Thoracic aorta (tissue), 2 donors: Measurements from ENCODE around the gene BCAS3. TPM values are rescaled to one million over a fixed set of nuclear protein-coding genes. Genes with fewer than 3 reads are reported as not detected.

ENCODE experiments used
- ATAC-seq: fragments of 150-250 bp; one replicate; pipeline ENCODE4 v1.8.0; 2017; ENCODE audit warnings: low read depth; ENCODE audit not compliant: insufficient number of reproducible peaks, low FRiP score
- DNase-seq: peaks from one replicate; pipeline ENCODE4 v3.0.0-alpha.2; 2020; ENCODE audit warnings: low spot score
- H3K27ac ChIP-seq, 2 donors: fragments of 200-600 bp; sonication (generic); 1 replicate in 1 of 2; 2 replicates in 1 of 2; pipeline ENCODE4 v1.5.1; 2016; ENCODE audit warnings: mild to moderate bottlenecking in 2 of 2, moderate library complexity in 2 of 2
- H3K27me3 ChIP-seq: fragments of 200-600 bp; sonication (generic); replicated peaks from 2 replicates; pipeline ENCODE4 v1.6.0; 2016; ENCODE audit warnings: mild to moderate bottlenecking; ENCODE audit not compliant: insufficient read depth
- H3K36me3 ChIP-seq: fragments of 200-600 bp; sonication (generic); one replicate; pipeline ENCODE4 v1.5.1; 2016
- H3K4me1 ChIP-seq, 2 donors: fragments of 200-600 bp; sonication (generic); 1 replicate in 1 of 2; 2 replicates in 1 of 2; pipeline versions ENCODE4 v1.5.1 to v1.6.0; 2016; ENCODE audit warnings: low read depth in 2 of 2, mild to moderate bottlenecking in 1 of 2; ENCODE audit not compliant: control insufficient read depth in 1 of 2
- H3K4me3 ChIP-seq: fragments of 200-600 bp; sonication (generic); 2 replicates; pipeline ENCODE4 v1.5.1; 2016; ENCODE audit warnings: mild to moderate bottlenecking
- H3K9me3 ChIP-seq: fragments of 200-600 bp; sonication (generic); 2 replicates; pipeline ENCODE4 v1.5.1; 2016
- CTCF ChIP-seq: fragments of 200-600 bp; sonication (generic); IDR thresholded peaks from one replicate; pipeline ENCODE4 v1.5.1; 2019; ENCODE audit warnings: antibody characterized with exemption
- total RNA-seq, 2 donors: library from RNA; depleted of rRNA; stranded (reverse); fragments of >200 nt; gene quantifications; one replicate each; pipeline versions ENCODE4 v1.1.0 to v1.2.3, GENCODE V29; 2016

BCAS3 gene
- total RNA-seq, 2 donors from 2014 or later, result 35.1 to 69.3 TPM

DNA sequence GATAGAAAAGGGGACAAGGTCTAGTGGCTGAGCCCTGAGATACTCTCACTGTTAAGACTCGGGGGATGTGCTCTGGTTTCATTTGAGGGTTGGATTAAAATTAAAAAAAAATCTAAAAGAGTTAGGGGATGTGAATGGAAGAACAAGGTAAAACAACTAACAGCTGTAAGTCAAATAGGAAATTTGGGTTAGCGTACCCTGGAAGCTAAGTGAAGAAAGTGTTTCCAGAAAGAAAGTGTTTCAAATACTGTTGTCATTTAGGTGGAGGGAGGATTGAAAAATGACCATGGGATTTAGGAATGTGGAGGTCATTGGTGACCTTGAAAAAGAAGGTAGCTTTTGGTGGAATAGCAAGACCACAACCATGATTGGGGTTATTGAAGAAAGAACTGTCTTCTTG, 40.0 kb upstream of the BCAS3 start:
- no peak for TF ChIP-seq CTCF
- Histone ChIP-seq H3K4me3 (no peak overlapping the region), H3K36me3 (peaks cover 21% of the 10 kb centered on the region), H3K27me3 (no peaks in the 10 kb centered on the region), H3K4me1 (no peaks in the 10 kb centered on the region), H3K27ac (no peak overlapping the region), H3K9me3 (no peaks in the 10 kb centered on the region)
- ATAC-seq (no peak), DNase-seq (no peak)

DNA sequence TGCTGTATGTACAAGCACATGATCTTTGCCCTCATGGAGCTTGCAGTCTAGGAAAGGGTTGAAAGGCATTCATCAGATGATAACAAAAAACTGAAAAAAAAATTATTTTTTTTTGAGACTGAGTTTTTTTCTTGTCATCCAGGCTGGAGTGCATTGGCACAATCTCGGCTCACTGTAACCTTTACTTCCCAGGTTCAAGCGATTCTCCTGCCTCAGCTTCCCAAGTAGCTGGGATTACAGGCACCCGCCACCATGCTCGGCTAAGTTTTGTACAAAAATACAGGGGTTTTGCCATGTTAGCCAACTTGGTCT, 38.7 kb upstream of the BCAS3 start:
- H3K9me3 ChIP-seq, result no peaks in the 10 kb centered on the region
- no peaks in the 10 kb centered on the region for H3K4me1 ChIP-seq
- no peak for DNase-seq
- H3K4me3 ChIP-seq, result no peak overlapping the region
- no peak for ATAC-seq
- peaks cover 20% of the 10 kb centered on the region for H3K36me3 ChIP-seq
- no peaks in the 10 kb centered on the region for H3K27me3 ChIP-seq
- no peak overlapping the region for H3K27ac ChIP-seq
- no peak for TF ChIP-seq CTCF

- Histone ChIP-seq H3K27ac (no peak overlapping the region), H3K27me3 (no peaks in the 10 kb centered on the region), H3K36me3 (peaks cover 9% of the 10 kb centered on the region), H3K4me3 (no peak overlapping the region), H3K4me1 (no peaks in the 10 kb centered on the region), H3K9me3 (no peaks in the 10 kb centered on the region)
- peak; percentile 13 for TF ChIP-seq CTCF
- no peak for ATAC-seq
- DNase-seq, result no peak
Measured at GRCh38 chr17:60640503-60640902, 37.1 kb upstream of the BCAS3 start.

DNA sequence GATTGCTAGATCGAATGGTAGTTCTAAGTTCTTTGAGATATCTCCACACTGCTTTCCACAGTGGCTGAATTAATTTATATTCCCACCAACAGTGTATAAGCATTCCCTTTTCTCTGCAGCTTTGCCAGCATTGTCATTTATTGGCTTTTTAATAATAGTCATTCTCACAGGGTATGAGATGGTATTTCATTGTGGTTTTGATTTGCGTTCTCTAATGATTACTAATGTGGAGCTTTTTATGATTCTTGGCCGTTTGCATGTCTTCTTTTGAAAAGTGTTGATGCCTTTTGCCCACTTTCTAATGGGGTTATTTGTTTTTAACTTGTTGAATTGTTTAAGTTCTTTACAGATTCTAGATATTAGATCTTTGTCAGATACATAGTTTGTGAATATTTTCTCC, 36.5 kb upstream of the BCAS3 start:
- DNase-seq, result no peak

GRCh38 chr17:60641810-60642220, 35.8 kb upstream of the BCAS3 start:
- H3K27ac ChIP-seq, result no peak overlapping the region
- H3K27me3 ChIP-seq, result no peaks in the 10 kb centered on the region
- TF ChIP-seq CTCF, result peak; percentile 41
- no peak overlapping the region for H3K4me3 ChIP-seq
- no peak for ATAC-seq
- no peaks in the 10 kb centered on the region for H3K36me3 ChIP-seq
- no peaks in the 10 kb centered on the region for H3K4me1 ChIP-seq
- DNase-seq, result no peak
- no peaks in the 10 kb centered on the region for H3K9me3 ChIP-seq

More for the DNA sequence above, 36.5 kb upstream of the BCAS3 start:
- no peak for TF ChIP-seq CTCF
- Histone ChIP-seq H3K9me3 (no peaks in the 10 kb centered on the region), H3K4me1 (no peaks in the 10 kb centered on the region), H3K27me3 (no peaks in the 10 kb centered on the region), H3K27ac (no peak overlapping the region), H3K36me3 (peaks cover 3% of the 10 kb centered on the region), H3K4me3 (no peak overlapping the region)
- ATAC-seq, result no peak
